CD4-positive, alpha-beta T cell treated with Interleukin-15 for 1 hour (primary cell): ENCODE results near the gene NIBAN1.

Experiments used
- DNase-seq: peaks from one replicate; pipeline ENCODE4 v3.0.0-alpha.2; 2020

The NIBAN1 gene

DNA sequence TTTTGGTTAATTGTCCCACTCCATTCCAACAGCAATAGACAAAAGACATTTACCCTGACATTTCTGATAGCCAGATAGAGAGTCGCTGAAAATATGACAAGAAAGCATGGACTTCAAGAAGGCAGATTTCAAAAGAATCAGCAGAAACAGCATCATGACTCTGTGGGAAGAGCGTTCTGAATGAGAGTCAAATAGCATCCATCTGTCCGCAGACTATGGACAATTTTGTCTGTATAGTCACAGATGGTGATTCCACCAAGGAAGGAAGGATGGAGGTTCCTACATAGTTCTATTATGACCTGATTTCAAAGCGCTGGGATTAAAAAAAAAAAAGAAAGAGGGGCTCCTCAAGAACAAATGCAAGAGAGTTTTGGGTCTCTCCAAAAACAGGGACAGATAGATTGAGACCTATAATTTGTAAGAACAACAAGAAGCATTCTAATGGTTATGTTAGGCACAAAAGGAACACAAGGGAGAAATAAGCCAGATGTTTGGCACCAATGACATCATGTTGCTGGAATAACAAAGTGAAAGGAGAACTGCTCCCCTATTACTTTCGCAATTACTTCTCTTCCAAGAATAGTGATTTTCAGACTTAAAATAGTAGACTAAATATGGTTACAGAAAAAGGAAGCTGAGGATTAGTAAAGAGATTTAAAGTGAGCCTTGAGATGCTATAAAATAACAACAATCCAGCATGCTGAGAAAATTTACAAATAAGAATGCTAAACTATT is 28.5 kb downstream of the NIBAN1 start:
- DNase-seq, result no peak

DNA sequence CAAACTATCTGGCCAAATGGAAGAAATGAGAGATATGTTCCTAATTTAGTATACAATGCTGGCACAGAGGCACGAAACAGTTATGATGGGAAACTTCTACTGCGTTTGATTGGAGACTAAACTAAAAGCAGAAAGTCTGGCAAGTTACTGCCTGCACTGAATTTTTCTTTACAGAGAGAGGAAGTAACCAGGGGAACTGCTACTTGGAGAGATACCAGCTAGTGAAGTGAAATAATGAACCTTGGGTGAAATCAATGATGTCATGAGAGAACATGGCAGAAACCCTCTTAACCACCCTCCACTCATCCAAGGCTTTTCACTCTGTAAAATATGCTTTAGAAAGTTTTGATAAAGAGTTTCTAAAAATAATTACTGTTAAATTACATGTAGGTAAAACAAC is 29.3 kb downstream of the NIBAN1 start:
- DNase-seq, result no peak

DNA sequence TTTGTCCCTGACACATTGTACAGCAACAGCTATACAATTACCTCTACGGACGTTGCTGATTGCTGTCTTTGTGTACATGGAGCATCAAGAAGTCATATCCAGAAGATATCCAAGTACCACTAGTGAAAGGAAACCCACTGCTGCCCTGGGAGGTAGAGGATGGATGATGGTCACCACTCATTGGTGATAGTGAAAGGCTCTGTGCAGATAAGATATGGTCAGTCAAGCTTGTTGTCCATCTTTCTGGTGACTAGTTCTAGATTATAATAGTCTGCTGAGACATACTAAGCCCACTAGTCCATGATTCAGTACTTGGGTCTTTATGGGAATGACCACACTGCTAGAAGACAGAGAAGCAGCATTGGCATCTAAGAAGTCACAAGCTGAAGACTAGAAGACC is 30.3 kb downstream of the NIBAN1 start:
- no peak for DNase-seq

DNA sequence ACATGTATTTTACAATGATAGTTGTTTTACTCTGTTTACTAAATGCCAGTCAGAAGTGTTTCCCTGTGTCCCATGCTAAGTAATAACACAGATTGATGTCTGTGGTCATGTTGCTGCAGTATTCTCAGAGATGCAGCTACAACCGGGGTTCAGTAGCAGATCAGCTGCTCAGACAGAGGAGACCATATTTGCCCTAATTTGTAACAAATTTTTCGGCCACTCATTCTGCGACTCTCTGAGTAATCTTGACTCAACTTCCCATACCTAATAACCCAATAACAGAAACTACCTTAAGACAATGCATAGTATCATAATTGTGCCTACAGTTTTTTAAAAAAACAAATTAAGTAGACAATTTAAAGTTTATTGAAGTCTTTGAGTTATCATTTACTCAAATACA is 32.6 kb downstream of the NIBAN1 start:
- no peak for DNase-seq

DNA sequence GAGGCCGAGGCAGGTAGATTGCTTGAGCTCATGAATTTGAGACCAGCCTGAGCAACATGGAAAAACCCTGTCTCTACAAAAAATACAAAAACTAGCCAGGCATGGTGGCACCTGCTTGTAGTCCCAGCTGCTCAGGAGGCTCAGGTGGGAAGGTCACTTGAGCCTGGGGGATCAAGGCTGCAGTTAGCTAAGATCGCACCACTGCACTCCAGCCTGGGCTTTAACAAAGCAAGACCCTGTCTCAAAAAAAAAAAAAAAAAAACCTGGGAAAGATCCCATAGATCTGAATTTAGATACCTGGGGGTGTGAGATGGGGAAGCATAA is 32.9 kb downstream of the NIBAN1 start:
- no peak for DNase-seq

DNA sequence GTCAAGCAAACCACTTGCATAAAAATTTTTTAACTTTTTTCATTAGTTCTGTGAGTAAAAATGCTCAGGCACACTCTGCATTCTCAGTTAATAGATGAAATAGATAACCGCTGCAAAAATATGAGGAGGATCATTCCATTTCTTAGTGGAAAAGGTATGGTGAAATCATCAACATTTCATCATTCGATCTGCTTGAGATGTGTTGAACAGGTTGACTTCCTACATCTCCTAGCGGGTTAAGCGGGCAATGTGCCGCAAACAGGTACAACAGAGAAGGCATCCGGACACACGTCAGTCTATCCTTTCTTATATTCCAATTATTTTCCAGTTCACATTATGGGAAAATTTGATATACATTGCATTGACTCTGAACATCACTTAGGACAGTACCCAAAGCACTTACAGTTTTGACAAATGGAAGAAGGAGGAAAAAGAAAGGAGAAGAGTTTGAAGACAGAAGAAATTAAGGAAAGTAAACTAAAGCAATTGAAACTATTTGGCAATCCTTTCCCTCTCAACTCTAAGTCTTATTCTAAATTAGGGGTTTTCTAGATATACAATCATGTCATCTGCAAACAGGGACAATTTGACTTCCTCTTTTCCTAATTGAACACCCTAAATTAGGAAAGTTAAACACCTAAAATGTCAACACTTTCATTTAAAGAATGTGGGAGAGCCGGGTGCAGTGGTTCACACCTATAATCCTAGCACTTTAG is 33.5 kb downstream of the NIBAN1 start:
- DNase-seq, result no peak

DNA sequence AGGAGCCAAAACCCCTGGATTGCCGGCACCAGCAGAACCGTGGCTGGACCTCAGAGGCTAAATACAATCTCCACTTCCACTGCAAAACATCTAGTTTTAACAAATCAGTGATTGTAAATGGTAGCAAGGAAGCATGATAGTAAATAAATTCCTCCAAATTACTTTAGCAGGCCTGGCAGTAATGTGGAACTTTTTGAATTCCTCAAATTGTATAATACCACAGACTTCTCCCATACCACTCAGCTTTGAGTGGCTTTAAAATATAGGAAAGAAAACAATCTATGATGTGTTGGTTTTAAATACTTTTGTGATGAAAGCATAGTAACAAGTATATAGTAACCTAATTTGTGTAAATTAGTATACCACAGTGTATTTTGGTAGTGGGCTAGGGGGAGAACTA is 34.1 kb downstream of the NIBAN1 start:
- no peak for DNase-seq

DNA sequence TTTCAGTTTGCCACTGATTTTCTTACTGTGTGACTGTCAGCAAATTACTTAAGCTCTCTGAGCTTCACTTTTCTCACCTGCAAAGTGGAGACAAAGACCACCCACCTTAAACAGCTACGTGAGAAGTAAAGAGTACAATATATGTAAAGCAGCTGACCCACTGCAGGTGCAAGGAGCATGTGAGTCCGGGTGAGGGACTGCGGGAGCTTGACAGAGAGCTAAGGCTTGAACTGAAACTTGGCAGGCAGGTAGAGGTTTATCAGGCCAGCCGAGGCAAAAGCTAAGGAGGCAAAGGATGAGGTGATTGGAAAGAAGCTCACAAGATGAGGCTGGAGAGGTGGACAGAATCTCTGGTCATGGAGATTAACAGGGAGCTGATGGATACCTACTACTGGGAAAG is 36.6 kb downstream of the NIBAN1 start:
- DNase-seq, result no peak

DNA sequence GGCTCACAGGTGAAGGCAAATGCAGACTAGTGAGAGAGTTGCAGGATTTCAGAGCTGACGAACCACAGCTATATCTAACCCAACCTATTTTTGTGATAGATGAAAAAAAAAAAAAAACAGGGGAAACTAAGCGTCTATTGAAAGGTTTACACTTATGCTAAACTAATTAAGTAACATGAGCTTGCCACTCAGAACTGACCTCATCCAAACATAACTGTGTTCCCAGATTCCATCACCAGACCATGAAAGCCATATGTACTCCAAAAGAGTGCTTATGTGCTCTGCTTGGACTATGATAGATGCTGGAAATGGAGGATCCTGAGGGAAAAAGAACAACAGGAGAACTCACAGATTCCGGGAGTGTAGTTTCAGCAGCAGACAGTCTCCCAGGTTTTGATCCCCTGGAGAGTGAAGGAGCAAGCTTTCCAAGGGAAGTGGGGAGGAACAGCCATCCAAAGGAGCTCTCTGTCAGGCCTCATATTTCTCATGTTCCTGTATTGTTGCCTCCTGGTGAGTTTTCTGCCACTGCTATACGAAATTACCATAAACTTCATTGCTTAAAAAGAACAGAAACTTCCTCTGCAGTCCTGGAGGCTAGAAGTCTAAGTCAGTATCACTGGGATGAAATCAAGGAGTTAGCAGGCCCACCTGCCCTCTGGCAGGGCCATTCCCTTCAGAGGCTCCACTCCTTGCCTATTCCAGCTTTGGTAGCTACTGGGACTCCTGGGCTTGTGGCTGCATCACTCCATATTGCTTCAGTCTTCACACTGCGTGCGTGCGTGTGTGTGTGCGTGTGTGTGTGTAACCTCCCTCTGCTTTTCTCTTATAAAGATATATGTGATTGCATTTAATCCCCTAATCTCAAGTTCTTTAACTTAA is 38.1 kb downstream of the NIBAN1 start:
- no peak for DNase-seq

DNA sequence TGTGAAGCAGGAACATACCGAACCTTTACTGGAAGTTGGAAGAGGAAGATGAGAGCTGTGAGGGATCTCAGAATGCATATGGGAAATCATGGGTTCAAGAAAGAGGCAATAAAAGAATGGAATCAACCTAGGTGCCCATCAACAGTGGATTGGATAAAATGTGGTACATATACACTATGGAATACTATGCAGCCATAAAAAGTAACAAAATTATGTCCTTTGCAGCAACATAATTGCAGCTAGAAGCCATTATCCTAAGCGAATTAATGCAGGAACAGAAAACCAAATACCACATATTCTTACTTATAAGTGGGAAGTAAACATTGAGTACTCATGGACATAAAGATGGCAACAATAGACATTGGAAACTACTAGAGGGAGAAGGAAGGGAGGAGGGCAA is 40.4 kb downstream of the NIBAN1 start:
- DNase-seq, result no peak

DNA sequence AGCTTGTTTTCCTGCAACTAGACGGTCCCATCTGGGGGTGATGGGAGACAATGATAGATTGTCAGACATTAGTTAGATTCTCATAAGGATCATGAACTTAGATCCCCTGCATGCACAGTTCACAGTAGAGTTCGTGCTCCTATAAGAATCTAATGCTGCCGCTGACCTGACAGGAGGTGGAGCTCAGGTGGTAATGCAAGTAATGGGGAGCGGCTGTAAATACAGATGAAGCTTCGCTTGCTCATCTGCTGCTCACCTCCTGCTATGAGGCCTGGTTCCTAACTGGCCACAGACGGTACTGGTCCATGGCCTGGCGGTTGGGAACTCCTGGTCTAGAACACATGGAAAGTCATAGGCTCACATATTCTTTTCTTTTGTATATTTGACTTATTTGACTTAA is 42.0 kb downstream of the NIBAN1 start:
- DNase-seq, result no peak

DNA sequence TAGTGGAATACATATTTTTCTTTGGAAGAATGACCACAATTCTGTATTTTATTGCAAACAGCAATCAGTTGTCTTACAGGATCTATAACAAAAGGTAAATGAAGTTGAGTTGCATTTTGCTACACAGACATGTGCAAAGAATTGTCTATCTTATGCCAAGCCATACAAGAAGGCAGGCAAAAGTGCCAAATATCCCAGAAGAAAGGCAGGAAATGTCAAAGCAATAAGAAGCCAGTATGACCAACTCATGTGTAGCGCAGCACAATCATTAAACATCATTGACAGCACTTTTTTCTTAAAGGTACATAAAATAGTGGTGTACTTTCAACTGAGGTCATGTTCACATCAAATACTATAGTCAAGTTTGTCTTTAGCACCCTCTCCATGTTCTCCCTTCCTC is 42.7 kb downstream of the NIBAN1 start:
- no peak for DNase-seq

DNA sequence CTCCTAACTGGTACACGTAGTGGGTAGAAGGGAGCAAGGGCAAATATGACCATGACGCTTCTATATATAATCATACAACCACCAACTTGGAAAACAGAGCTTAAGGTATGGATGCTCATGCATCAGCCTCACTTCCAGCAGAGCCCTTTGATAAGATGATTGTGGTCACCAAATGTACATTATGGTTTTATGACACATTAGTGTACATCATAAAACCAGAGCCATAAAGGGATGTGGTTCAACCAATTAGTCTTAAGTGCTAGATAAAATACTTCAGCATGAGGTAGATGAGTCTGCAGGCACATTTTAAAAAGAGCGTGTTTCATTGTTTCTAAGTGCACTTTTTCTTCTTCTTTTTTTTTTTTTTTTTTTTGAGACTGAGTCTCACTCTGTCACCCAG is 43.7 kb downstream of the NIBAN1 start:
- DNase-seq, result no peak

DNA sequence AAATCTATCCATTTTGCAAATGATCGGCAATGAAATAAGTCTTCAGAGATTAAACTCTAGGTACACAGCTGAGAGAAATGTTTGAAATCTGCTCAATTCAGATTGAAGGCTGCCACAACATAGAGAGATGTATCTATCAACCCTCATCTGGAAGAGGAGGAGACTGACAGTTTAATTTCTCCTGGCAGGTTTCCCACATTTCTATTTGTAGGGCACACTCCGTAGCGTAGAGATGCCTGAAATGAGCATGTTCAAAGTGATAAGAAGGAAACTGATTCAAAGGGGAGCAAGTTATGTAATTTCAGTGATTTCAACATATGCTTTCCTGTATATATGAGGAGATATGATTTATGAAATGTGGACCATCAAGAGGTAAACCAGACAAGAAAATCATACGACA is 44.1 kb downstream of the NIBAN1 start:
- no peak for DNase-seq

DNA sequence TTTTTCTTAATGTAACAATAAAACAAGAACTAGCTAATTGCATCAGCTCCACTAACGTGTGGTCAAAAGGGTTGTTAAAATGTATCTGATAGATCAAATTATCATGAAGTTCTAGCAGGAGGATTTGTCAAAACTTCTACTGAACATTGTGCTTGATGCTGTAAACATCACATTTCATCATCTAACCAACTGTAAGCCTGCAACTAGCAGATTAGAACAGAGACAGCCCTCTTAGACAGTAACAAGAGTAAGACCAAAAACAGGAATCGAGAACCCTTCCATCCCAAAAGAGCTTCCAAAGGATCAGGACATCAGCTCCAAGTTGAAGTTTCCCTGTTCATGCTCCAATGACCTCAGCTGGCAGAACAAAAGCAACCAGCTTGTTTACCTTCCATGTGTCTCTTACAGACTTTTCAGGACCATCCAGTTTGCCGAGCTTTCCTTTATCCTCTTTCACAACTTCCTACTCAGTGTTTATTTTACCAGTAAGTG is 44.6 kb downstream of the NIBAN1 start:
- DNase-seq, result no peak

DNA sequence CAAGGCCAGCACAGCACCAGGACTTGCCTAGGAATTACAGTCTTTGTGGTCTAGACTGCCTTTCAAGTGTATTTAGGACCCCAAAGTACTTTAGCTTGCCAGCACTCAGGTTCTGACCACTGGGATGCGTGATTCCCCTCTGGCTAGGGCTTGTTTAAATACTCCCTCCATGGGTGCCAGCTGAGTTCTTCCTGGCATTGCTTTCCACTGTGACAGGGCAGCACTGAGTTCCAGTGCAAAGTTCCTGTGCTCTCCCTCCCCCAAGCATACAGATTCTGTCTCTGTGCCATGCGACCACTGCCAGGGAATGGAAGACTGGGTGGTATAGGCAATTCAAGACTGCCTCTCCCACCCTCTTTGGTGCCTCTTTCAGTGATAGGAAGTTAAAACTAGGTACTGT is 45.9 kb downstream of the NIBAN1 start:
- DNase-seq, result no peak
